Measurements from ENCODE around the gene CCDC24. TPM values are rescaled to one million over a fixed set of nuclear protein-coding genes. Genes with fewer than 3 reads are reported as not detected.

The CCDC24 gene
- total RNA-seq, 1 experiment from 2014 or later = 11.8 TPM

GRCh38 chr1:44040418-44040817, 49.0 kb downstream of the CCDC24 start:
- no peak overlapping the region for H2BK15ac ChIP-seq (ENCODE audit: low read depth, low read length)
- no peak overlapping the region for H4K91ac ChIP-seq (ENCODE audit: insufficient read length, low read depth, low read length)
- H3K4me1 ChIP-seq (ENCODE audit: insufficient read depth, low read length) = no peaks in the 10 kb centered on the region
- H2BK5ac ChIP-seq (ENCODE audit: insufficient read length, low read length) = no peak overlapping the region
- H3K9me3 Mint-ChIP-seq = no peaks in the 10 kb centered on the region
- TF ChIP-seq CTCF (conservative IDR thresholded peaks at IDR 0.05) = no peak
- no peak overlapping the region for H3K14ac ChIP-seq (ENCODE audit: insufficient read depth, low read length)
- H3K9ac ChIP-seq (ENCODE audit: extremely low read depth, insufficient read length, low read length) = no peak overlapping the region
- no peak overlapping the region for H2BK20ac ChIP-seq (ENCODE audit: low read depth, low read length, poor library complexity, severe bottlenecking)
- H3K4ac ChIP-seq (ENCODE audit: low read depth, low read length) = no peak overlapping the region
- WGBS (ENCODE audit: extremely low coverage, insufficient read length, low lambda C conversion rate) = no CpG with 5 or more reads among the region's 2 CpGs
- H3K79me2 ChIP-seq (ENCODE audit: insufficient read depth, low read length) = no peaks in the 10 kb centered on the region
- H3K4me2 ChIP-seq (ENCODE audit: insufficient read depth, insufficient read length, low read length) = no peak overlapping the region
- no peak overlapping the region for H2AFZ ChIP-seq (ENCODE audit: low read length)
- no peaks in the 10 kb centered on the region; a peak in 1 of 7 replicates for H3K36me3 Mint-ChIP-seq (ENCODE audit: insufficient read depth in 1 of 3, low read depth in 3 of 3)
- no peak overlapping the region for H3K27ac Mint-ChIP-seq
- no peak overlapping the region for H4K5ac ChIP-seq (ENCODE audit: insufficient read length, low read depth, low read length)
- peaks cover 23% of the 10 kb centered on the region for H3K27me3 Mint-ChIP-seq (ENCODE audit: low read depth)
- H3K9me3 ChIP-seq (ENCODE audit: control insufficient read depth, low read depth, low read length) = no peaks in the 10 kb centered on the region
- H3K79me1 ChIP-seq (ENCODE audit: insufficient read depth, low read depth, low read length, poor library complexity, severe bottlenecking) = no peaks in the 10 kb centered on the region
- H2BK120ac ChIP-seq (ENCODE audit: low read depth, low read length, poor library complexity, severe bottlenecking) = no peak overlapping the region
- DNase-seq = no peak
- H4K20me1 ChIP-seq (ENCODE audit: control insufficient read depth, insufficient read depth, insufficient read length) = no peaks in the 10 kb centered on the region
- no peak overlapping the region for H3K23ac ChIP-seq (ENCODE audit: insufficient read length, low read depth, low read length)
- no peak overlapping the region for H3T11ph ChIP-seq (ENCODE audit: low read length)
- no peaks in the 10 kb centered on the region for H3K27me3 ChIP-seq (ENCODE audit: insufficient read depth, low read length)
- H3K23me2 ChIP-seq (ENCODE audit: insufficient read length, low read depth, low read length, poor library complexity, severe bottlenecking) = no peaks in the 10 kb centered on the region
- H2BK12ac ChIP-seq (ENCODE audit: insufficient read length, low read depth, low read length) = no peak overlapping the region
- no peak overlapping the region for H3K4me3 Mint-ChIP-seq
- no peak overlapping the region for H4K8ac ChIP-seq (replicated peaks; ENCODE audit: insufficient read length, low read depth, low read length)
- no peak overlapping the region for H3K18ac ChIP-seq (ENCODE audit: insufficient read length, low read depth, low read length)
- H2AK5ac ChIP-seq (ENCODE audit: insufficient read length, low read length) = no peak overlapping the region
- H3K4me1 Mint-ChIP-seq = peaks cover 14 to 18% of the 10 kb centered on the region in 2 experiments
- H3K56ac ChIP-seq (ENCODE audit: insufficient read length, low read depth, low read length) = no peak overlapping the region
- no peak overlapping the region for H3K27ac ChIP-seq (ENCODE audit: insufficient read length, low read depth, low read length)

Measured in H9 (cell line).